ENCODE data around the gene GSAP. TPM values are rescaled to one million over a fixed set of nuclear protein-coding genes. Genes with fewer than 3 reads are reported as not detected.
"Not testable (repeated sequence)": the region's sequence is repeated elsewhere in the genome, so short reads cannot be mapped to it uniquely, and the experiment has no call there.

The GSAP gene
- total and polyA plus RNA-seq, 8 donors, result 34.1 to 60.1 (median 45.7) TPM

DNA sequence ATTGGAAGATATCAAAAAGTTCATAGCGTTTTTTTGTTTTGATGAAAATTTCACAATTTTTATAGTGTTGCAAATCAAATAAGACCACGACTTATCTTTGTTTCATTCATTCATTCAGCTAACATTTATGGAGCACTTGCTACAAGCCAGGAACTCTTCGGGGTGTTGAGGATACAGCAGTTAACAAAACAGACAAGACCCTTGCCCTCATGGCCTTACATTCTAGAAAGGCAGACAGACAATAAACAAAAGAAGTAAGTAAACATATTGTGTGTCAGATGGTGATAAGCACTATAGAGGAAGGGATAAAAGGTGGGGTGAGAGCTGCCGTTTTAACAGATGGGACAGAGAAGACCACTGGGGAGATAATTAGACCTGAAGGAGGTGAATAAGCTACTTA is 41.6 kb upstream of the GSAP start:
- intact Hi-C loops (cut with DNase I), result no loop called here
- Histone ChIP-seq H3K36me3 (no peaks in the 10 kb centered on the region), H3K27ac (no peak overlapping the region), H3K4me1 (peaks cover 3 to 62% of the 10 kb centered on the region in 2 donors), H3K27me3 (no peaks in the 10 kb centered on the region), H3K9me3 (no peaks in the 10 kb centered on the region), H3K4me3 (no peak overlapping the region)
- no peak for DNase-seq
- TF ChIP-seq, protein P1, sequence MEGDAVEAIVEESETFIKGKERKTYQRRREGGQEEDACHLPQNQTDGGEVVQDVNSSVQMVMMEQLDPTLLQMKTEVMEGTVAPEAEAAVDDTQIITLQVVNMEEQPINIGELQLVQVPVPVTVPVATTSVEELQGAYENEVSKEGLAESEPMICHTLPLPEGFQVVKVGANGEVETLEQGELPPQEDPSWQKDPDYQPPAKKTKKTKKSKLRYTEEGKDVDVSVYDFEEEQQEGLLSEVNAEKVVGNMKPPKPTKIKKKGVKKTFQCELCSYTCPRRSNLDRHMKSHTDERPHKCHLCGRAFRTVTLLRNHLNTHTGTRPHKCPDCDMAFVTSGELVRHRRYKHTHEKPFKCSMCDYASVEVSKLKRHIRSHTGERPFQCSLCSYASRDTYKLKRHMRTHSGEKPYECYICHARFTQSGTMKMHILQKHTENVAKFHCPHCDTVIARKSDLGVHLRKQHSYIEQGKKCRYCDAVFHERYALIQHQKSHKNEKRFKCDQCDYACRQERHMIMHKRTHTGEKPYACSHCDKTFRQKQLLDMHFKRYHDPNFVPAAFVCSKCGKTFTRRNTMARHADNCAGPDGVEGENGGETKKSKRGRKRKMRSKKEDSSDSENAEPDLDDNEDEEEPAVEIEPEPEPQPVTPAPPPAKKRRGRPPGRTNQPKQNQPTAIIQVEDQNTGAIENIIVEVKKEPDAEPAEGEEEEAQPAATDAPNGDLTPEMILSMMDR (IDR thresholded peaks at IDR 0.05), result no peak
- no peak for ATAC-seq

DNA sequence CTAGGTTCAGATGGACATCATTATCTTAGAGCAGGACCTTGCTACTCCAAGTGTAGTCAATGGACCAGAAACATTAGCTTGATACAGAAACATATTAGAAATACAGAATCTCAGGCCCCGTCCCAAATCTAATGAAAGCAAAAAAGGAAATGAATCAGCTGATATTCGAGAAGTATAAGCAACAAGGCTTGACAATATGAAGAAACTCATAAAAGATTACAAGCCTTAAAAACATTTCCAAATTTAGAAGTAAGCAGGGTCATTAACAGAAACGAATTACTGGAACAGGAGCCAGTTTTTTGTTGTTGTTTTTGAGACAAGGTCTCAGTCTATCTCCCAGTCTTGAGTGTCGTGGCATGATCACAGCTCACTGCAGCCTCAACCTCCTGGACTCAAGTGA is 40.5 kb upstream of the GSAP start:
- H3K4me1 ChIP-seq, result peaks cover 3 to 66% of the 10 kb centered on the region in 2 donors
- no peak overlapping the region for H3K4me3 ChIP-seq
- TF ChIP-seq, protein P1 (IDR thresholded peaks at IDR 0.05), result no peak
- DNase-seq (no peak), ATAC-seq (no peak)
- no peaks in the 10 kb centered on the region for H3K36me3 ChIP-seq
- peak overlapping the region in 1 of 2 donors; percentile 53 for H3K27ac ChIP-seq
- H3K27me3 ChIP-seq, result no peaks in the 10 kb centered on the region
- H3K9me3 ChIP-seq, result no peaks in the 10 kb centered on the region
- intact Hi-C loops (cut with DNase I), result no loop called here

DNA sequence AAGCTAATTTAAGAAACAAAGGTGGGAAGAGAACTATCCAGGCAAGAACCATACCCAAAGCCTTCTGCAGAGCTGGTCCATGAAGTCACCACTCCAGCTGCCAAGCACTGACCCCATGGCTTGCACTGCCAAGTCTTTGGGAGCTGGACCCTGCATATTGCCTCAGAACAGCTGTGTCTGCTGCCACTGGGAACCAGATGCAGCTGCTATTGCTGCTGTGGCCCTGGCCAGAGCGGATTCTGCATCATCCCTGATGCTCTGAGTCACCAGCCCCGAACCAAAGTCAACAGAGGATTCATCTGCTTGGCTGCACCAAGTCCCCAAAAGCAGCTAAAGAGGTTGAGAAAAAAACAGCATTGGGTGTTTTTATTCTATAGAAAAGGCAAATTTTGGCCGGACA is 39.2 kb upstream of the GSAP start:
- ATAC-seq (peak; percentile 37), DNase-seq (no peak)
- Histone ChIP-seq H3K9me3 (no peaks in the 10 kb centered on the region), H3K4me1 (peaks cover 3 to 60% of the 10 kb centered on the region in 2 donors), H3K27me3 (no peaks in the 10 kb centered on the region), H3K27ac (no peak overlapping the region), H3K4me3 (no peak overlapping the region), H3K36me3 (no peaks in the 10 kb centered on the region)
- intact Hi-C loops (cut with DNase I), result no loop called here
- TF ChIP-seq, protein P1 (IDR thresholded peaks at IDR 0.05), result no peak

GRCh38 chr7:77454802-77455201 is 38.7 kb upstream of the GSAP start:
- TF ChIP-seq, protein P1 (IDR thresholded peaks at IDR 0.05), result no peak
- no peaks in the 10 kb centered on the region for H3K36me3 ChIP-seq
- no peaks in the 10 kb centered on the region for H3K9me3 ChIP-seq
- DNase-seq (no peak), ATAC-seq (peak; percentile 83)
- H3K4me3 ChIP-seq, result no peak overlapping the region
- peaks cover 3 to 60% of the 10 kb centered on the region in 2 donors for H3K4me1 ChIP-seq
- intact Hi-C loops (cut with DNase I), result no loop called here
- H3K27me3 ChIP-seq, result no peaks in the 10 kb centered on the region
- peak overlapping the region; percentile 5 to 78 for H3K27ac ChIP-seq

DNA sequence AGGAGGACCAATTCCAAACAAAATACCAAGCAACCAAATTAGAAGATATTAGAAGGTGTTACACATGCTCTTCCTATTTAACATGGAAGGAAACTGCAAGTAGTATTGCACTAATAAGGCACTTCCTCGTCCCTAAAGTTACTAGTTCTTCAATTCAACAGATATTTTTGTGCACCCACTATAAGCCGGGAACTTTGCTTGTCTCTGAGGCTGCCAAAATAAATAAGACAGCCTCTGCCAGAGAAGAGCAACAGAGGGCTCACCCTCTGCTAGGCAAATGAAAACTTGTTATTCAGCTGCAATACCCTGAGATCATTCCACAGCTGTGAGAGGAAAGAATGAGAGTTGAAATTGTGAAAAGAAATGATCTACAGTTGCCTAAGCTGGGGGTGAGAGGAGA is 37.4 kb upstream of the GSAP start:
- TF ChIP-seq, protein P1 (IDR thresholded peaks at IDR 0.05), result no peak
- no peaks in the 10 kb centered on the region for H3K36me3 ChIP-seq
- intact Hi-C loops (cut with DNase I), result no loop called here
- H3K4me1 ChIP-seq, result peaks cover 3 to 49% of the 10 kb centered on the region in 2 donors
- H3K27me3 ChIP-seq, result no peaks in the 10 kb centered on the region
- H3K9me3 ChIP-seq, result no peaks in the 10 kb centered on the region
- H3K4me3 ChIP-seq, result no peak overlapping the region
- no peak for DNase-seq
- peak; percentile 21 for ATAC-seq
- H3K27ac ChIP-seq, result peak overlapping the region in 1 of 2 donors; percentile 78

DNA sequence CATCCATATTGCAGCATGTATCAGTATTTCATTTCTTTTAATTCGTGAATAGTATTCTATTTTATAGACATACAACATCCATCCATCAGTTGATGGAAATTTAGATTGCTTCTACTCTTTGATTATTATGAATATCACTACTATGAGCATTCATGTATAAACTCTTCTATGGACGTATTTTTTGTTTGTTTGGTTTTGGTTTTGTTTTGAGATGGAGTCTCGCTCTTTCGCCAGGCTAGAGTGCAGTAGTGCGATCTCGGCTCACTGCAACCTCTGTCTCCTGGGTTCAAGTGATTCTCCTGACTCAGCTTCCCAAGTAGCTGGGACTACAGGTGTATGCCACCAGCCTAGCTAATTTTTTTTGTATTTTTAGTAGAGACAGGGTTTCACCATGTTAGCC is 35.8 kb upstream of the GSAP start:
- H3K4me3 ChIP-seq; H3K27ac ChIP-seq; intact Hi-C loops (cut with DNase I); H3K9me3 ChIP-seq; H3K36me3 ChIP-seq; DNase-seq; ATAC-seq; H3K27me3 ChIP-seq: not testable (repeated sequence)
- peaks cover 3 to 51% of the 10 kb centered on the region in 2 donors for H3K4me1 ChIP-seq

Data from left lung (tissue), 10 donors.